Trophoblast cell (in vitro differentiated cells and primary cell): ENCODE results near the gene MAN1C1.

ENCODE experiments used
- DNase-seq, 2 donors: peaks; one replicate each; pipeline ENCODE4 v3.0.0-alpha.2; 2016
- H2AFZ ChIP-seq: 2 replicates; pipeline ENCODE4 v1.6.1; 2013; ENCODE audit warnings: low read length, moderate library complexity, mild to moderate bottlenecking; ENCODE audit not compliant: insufficient read depth, poor library complexity
- H2AK5ac ChIP-seq: 2 replicates; pipeline ENCODE4 v1.6.1; 2013; ENCODE audit warnings: mild to moderate bottlenecking, low read length
- H2BK120ac ChIP-seq: 2 replicates; pipeline ENCODE4 v1.6.1; 2013; ENCODE audit warnings: low read length, mild to moderate bottlenecking, moderate library complexity; ENCODE audit not compliant: insufficient read depth, poor library complexity
- H2BK12ac ChIP-seq: 2 replicates; pipeline ENCODE4 v1.6.1; 2013; ENCODE audit warnings: mild to moderate bottlenecking, low read length, moderate library complexity
- H2BK5ac ChIP-seq: 2 replicates; pipeline ENCODE4 v1.6.1; 2013; ENCODE audit warnings: low read length, low read depth, moderate library complexity, mild to moderate bottlenecking; ENCODE audit not compliant: poor library complexity
- H3K14ac ChIP-seq: 2 replicates; pipeline ENCODE4 v1.6.1; 2013; ENCODE audit warnings: mild to moderate bottlenecking, low read length
- H3K18ac ChIP-seq: 2 replicates; pipeline ENCODE4 v1.6.1; 2013; ENCODE audit warnings: mild to moderate bottlenecking, low read length
- H3K23ac ChIP-seq: 2 replicates; pipeline ENCODE4 v1.6.1; 2013; ENCODE audit warnings: low read length
- H3K27ac ChIP-seq: 2 replicates; pipeline ENCODE4 v1.5.1; 2013; ENCODE audit warnings: low read depth, mild to moderate bottlenecking, inconsistent platforms, low read length, moderate library complexity
- H3K27me3 ChIP-seq: 2 replicates; pipeline ENCODE4 v1.6.1; 2013; ENCODE audit warnings: inconsistent platforms, mild to moderate bottlenecking, low read length, moderate library complexity; ENCODE audit not compliant: insufficient read depth
- H3K36me3 ChIP-seq, 2 experiments: 1 replicate in 1 of 2; 2 replicates in 1 of 2; pipeline ENCODE4 v1.6.1; 2013; ENCODE audit warnings: low read length in 2 of 2, mild to moderate bottlenecking in 2 of 2, moderate library complexity in 1 of 2; ENCODE audit not compliant: insufficient read depth in 2 of 2, control insufficient read depth in 1 of 2
- H3K4ac ChIP-seq: 2 replicates; pipeline ENCODE4 v1.6.1; 2013; ENCODE audit warnings: low read depth, mild to moderate bottlenecking, low read length, moderate library complexity
- H3K4me1 ChIP-seq, 2 experiments: 1 replicate in 1 of 2; 2 replicates in 1 of 2; pipeline ENCODE4 v1.6.1; 2013; ENCODE audit warnings: low read length in 2 of 2, mild to moderate bottlenecking in 2 of 2, moderate library complexity in 1 of 2; ENCODE audit not compliant: insufficient read depth in 2 of 2, control insufficient read depth in 1 of 2
- H3K4me2 ChIP-seq: 2 replicates; pipeline ENCODE4 v1.6.1; 2013; ENCODE audit warnings: inconsistent platforms, mild to moderate bottlenecking, low read length, moderate library complexity
- H3K4me3 ChIP-seq: 2 replicates; pipeline ENCODE4 v1.5.1; 2013; ENCODE audit warnings: mild to moderate bottlenecking, low read depth, low read length, inconsistent platforms
- H3K79me1 ChIP-seq: one replicate; pipeline ENCODE4 v1.6.1; 2013; ENCODE audit warnings: low read length
- H3K79me2 ChIP-seq: 2 replicates; pipeline ENCODE4 v1.6.1; 2013; ENCODE audit warnings: low read length, mild to moderate bottlenecking; ENCODE audit not compliant: control insufficient read depth, insufficient read depth, poor library complexity
- H3K9ac ChIP-seq: 2 replicates; pipeline ENCODE4 v1.6.1; 2013; ENCODE audit warnings: mild to moderate bottlenecking, low read length
- H3K9me3 ChIP-seq: 2 replicates; pipeline ENCODE4 v1.6.1; 2013; ENCODE audit warnings: low read depth, mild to moderate bottlenecking, control low read depth, inconsistent platforms, low read length; ENCODE audit not compliant: insufficient read depth
- H4K12ac ChIP-seq: 2 replicates; pipeline ENCODE4 v1.6.1; 2013; ENCODE audit warnings: low read depth, mild to moderate bottlenecking, low read length, moderate library complexity
- H4K8ac ChIP-seq: 2 replicates; pipeline ENCODE4 v1.6.1; 2013; ENCODE audit warnings: low read depth, mild to moderate bottlenecking, low read length, moderate library complexity
- H4K91ac ChIP-seq: one replicate; pipeline ENCODE4 v1.6.1; 2013; ENCODE audit warnings: low read depth, mild to moderate bottlenecking, low read length, moderate library complexity
- WGBS: extraction: QIAGEN DNeasy Blood & Tissue Kit; methylation state at CpG from one replicate; pipeline ENCODE4 v1.1.7; 2013; ENCODE audit warnings: missing lambda C conversion rate; ENCODE audit not compliant: insufficient read length, insufficient coverage; ENCODE audit errors: extremely low coverage; 5-methylcytosine and 5-hydroxymethylcytosine counted together

MAN1C1 gene

GRCh38 chr1:25644962-25645361 is 28.4 kb downstream of the MAN1C1 start:
- H3K27ac ChIP-seq, result no peak overlapping the region
- H4K8ac ChIP-seq, result no peak overlapping the region
- no peak overlapping the region for H2BK5ac ChIP-seq
- H3K9ac ChIP-seq, result no peak overlapping the region
- no peak overlapping the region for H3K14ac ChIP-seq
- H2AK5ac ChIP-seq, result no peak overlapping the region
- no peak for DNase-seq
- no peak overlapping the region for H2AFZ ChIP-seq
- no peaks in the 10 kb centered on the region for H3K27me3 ChIP-seq
- no peak overlapping the region for H3K23ac ChIP-seq
- H3K36me3 ChIP-seq, result no peaks in the 10 kb centered on the region
- no peak overlapping the region for H2BK120ac ChIP-seq
- H2BK12ac ChIP-seq, result no peak overlapping the region
- no CpG with 5 or more reads among the region's 4 CpGs for WGBS
- no peaks in the 10 kb centered on the region for H3K79me1 ChIP-seq
- H3K9me3 ChIP-seq, result no peaks in the 10 kb centered on the region
- H3K4me2 ChIP-seq, result no peak overlapping the region
- H3K18ac ChIP-seq, result no peak overlapping the region
- H3K4me3 ChIP-seq, result no peak overlapping the region
- H3K79me2 ChIP-seq, result no peaks in the 10 kb centered on the region
- H3K4me1 ChIP-seq, result no peaks in the 10 kb centered on the region
- H3K4ac ChIP-seq, result no peak overlapping the region
- no peak overlapping the region for H4K91ac ChIP-seq
- no peak overlapping the region for H4K12ac ChIP-seq

- no peaks in the 10 kb centered on the region for H3K27me3 ChIP-seq
- no peaks in the 10 kb centered on the region for H3K79me2 ChIP-seq
- no peak for DNase-seq
- H4K8ac ChIP-seq, result no peak overlapping the region
- no peaks in the 10 kb centered on the region for H3K4me1 ChIP-seq
- no peak overlapping the region for H3K27ac ChIP-seq
- H3K79me1 ChIP-seq, result no peaks in the 10 kb centered on the region
- H2BK12ac ChIP-seq, result no peak overlapping the region
- H3K4me2 ChIP-seq, result no peak overlapping the region
- no peak overlapping the region for H2AK5ac ChIP-seq
- H3K4me3 ChIP-seq, result no peak overlapping the region
- H4K12ac ChIP-seq, result no peak overlapping the region
- no peak overlapping the region for H3K9ac ChIP-seq
- H3K18ac ChIP-seq, result no peak overlapping the region
- no peaks in the 10 kb centered on the region for H3K36me3 ChIP-seq
- H2BK120ac ChIP-seq, result no peak overlapping the region
- H3K14ac ChIP-seq, result no peak overlapping the region
- H3K4ac ChIP-seq, result no peak overlapping the region
- H2AFZ ChIP-seq, result no peak overlapping the region
- no CpG with 5 or more reads among the region's 23 CpGs for WGBS
- no peak overlapping the region for H4K91ac ChIP-seq
- no peaks in the 10 kb centered on the region for H3K9me3 ChIP-seq
- no peak overlapping the region for H3K23ac ChIP-seq
- H2BK5ac ChIP-seq, result no peak overlapping the region
These were observed 29.2 kb downstream of the MAN1C1 start for GRCh38 chr1:25645637-25646400.

- Histone ChIP-seq H3K14ac (no peak overlapping the region), H2BK12ac (no peak overlapping the region), H3K36me3 (no peaks in the 10 kb centered on the region), H3K27ac (no peak overlapping the region), H3K79me1 (no peaks in the 10 kb centered on the region), H3K9ac (no peak overlapping the region), H3K4me2 (no peak overlapping the region), H2BK5ac (no peak overlapping the region), H3K4ac (no peak overlapping the region), H3K23ac (no peak overlapping the region), H3K4me3 (no peak overlapping the region), H3K4me1 (no peaks in the 10 kb centered on the region), H3K18ac (no peak overlapping the region), H4K91ac (no peak overlapping the region), H3K9me3 (no peaks in the 10 kb centered on the region), H2AK5ac (no peak overlapping the region), H4K12ac (no peak overlapping the region), H2BK120ac (no peak overlapping the region), H3K79me2 (no peaks in the 10 kb centered on the region), H4K8ac (no peak overlapping the region), H3K27me3 (no peaks in the 10 kb centered on the region), H2AFZ (no peak overlapping the region)
- DNase-seq, result no peak
- WGBS, result no CpG with 5 or more reads among the region's 4 CpGs
These were observed 30.5 kb downstream of the MAN1C1 start for GRCh38 chr1:25647106-25647505.

- H3K27me3 ChIP-seq, result no peaks in the 10 kb centered on the region
- no peak overlapping the region for H4K8ac ChIP-seq
- no peaks in the 10 kb centered on the region for H3K36me3 ChIP-seq
- H3K14ac ChIP-seq, result no peak overlapping the region
- H3K79me1 ChIP-seq, result no peaks in the 10 kb centered on the region
- H3K27ac ChIP-seq, result no peak overlapping the region
- H3K18ac ChIP-seq, result no peak overlapping the region
- no peak overlapping the region for H2BK5ac ChIP-seq
- H2BK120ac ChIP-seq, result no peak overlapping the region
- H3K4me2 ChIP-seq, result no peak overlapping the region
- no CpG with 5 or more reads among the region's 5 CpGs for WGBS
- H3K4me3 ChIP-seq, result no peak overlapping the region
- H2AFZ ChIP-seq, result no peak overlapping the region
- H3K23ac ChIP-seq, result no peak overlapping the region
- no peak overlapping the region for H4K12ac ChIP-seq
- H3K79me2 ChIP-seq, result no peaks in the 10 kb centered on the region
- no peak overlapping the region for H2BK12ac ChIP-seq
- H3K9me3 ChIP-seq, result no peaks in the 10 kb centered on the region
- H2AK5ac ChIP-seq, result no peak overlapping the region
- H3K4ac ChIP-seq, result no peak overlapping the region
- no peak overlapping the region for H4K91ac ChIP-seq
- DNase-seq, result no peak
- H3K9ac ChIP-seq, result no peak overlapping the region
- H3K4me1 ChIP-seq, result no peaks in the 10 kb centered on the region
These were observed 31.3 kb downstream of the MAN1C1 start for GRCh38 chr1:25647863-25648262.
